Fibroblast of gingiva (primary cell): ENCODE results near the gene SMIM30.
"Not testable (repeated sequence)": the region's sequence is repeated elsewhere in the genome, so short reads cannot be mapped to it uniquely, and the experiment has no call there.

Experiments
- DNase-seq: peaks from one replicate; pipeline ENCODE4 v3.0.0-alpha.2; 2011; ENCODE audit warnings: low read depth

The SMIM30 gene

GRCh38 chr7:113118074-113118959 is at the start of gene SMIM30:
Gene SMIM30 (minus strand): TSS chr7:113118554. CDS start chr7:113117578, 976 bp downstream.
- DNase-seq, result peak; percentile 87

GRCh38 chr7:113166176-113166575 is 47.8 kb upstream of the SMIM30 start:
- not testable (repeated sequence) for DNase-seq

GRCh38 chr7:113161050-113161449 is 42.7 kb upstream of the SMIM30 start:
- DNase-seq, result no peak

- DNase-seq, result peak; percentile 20
Measured at GRCh38 chr7:113159746-113160339, 41.5 kb upstream of the SMIM30 start.

- no peak for DNase-seq
Measured at GRCh38 chr7:113158756-113159155, 40.4 kb upstream of the SMIM30 start.

- DNase-seq, result no peak
Measured at GRCh38 chr7:113154117-113154516, 35.8 kb upstream of the SMIM30 start.

- DNase-seq, result no peak
Measured at GRCh38 chr7:113144817-113145216, 26.5 kb upstream of the SMIM30 start.

- no peak for DNase-seq
Measured at GRCh38 chr7:113143486-113144257, 25.3 kb upstream of the SMIM30 start.

- DNase-seq, result no peak
Measured at GRCh38 chr7:113142385-113143119, 24.2 kb upstream of the SMIM30 start.

- no peak for DNase-seq
Measured at GRCh38 chr7:113141803-113142202, 23.4 kb upstream of the SMIM30 start.

- no peak for DNase-seq
Measured at GRCh38 chr7:113140956-113141355, 22.6 kb upstream of the SMIM30 start.

GRCh38 chr7:113137241-113137640 is 18.9 kb upstream of the SMIM30 start:
- no peak for DNase-seq

- no peak for DNase-seq
Measured at GRCh38 chr7:113134025-113134424, 15.7 kb upstream of the SMIM30 start.

GRCh38 chr7:113131367-113131766 is 13.0 kb upstream of the SMIM30 start:
- no peak for DNase-seq

- peak; percentile 17 for DNase-seq
Measured at GRCh38 chr7:113128031-113128430, 9.7 kb upstream of the SMIM30 start.

- no peak for DNase-seq
Measured at GRCh38 chr7:113125728-113126127, 7.4 kb upstream of the SMIM30 start.

- no peak for DNase-seq
Measured at GRCh38 chr7:113122744-113123143, 4.4 kb upstream of the SMIM30 start.

GRCh38 chr7:113120647-113121046 is 2.3 kb upstream of the SMIM30 start:
- no peak for DNase-seq

- no peak for DNase-seq
Measured at GRCh38 chr7:113119429-113119828, 1.1 kb upstream of the SMIM30 start.

GRCh38 chr7:113117374-113117774 is 980 bp downstream of the SMIM30 start:
- DNase-seq, result not testable (repeated sequence)

GRCh38 chr7:113113912-113114311 is 4.4 kb downstream of the SMIM30 start:
- no peak for DNase-seq

- DNase-seq, result no peak
Measured at GRCh38 chr7:113109718-113110117, 8.6 kb downstream of the SMIM30 start.
